NCI-H2107 treated with DMSO at 0.1 percent for 48 hours (cell line): ENCODE data around the gene NPSR1.
"Not testable (repeated sequence)": the region's sequence is repeated elsewhere in the genome, so short reads cannot be mapped to it uniquely, and the experiment has no call there.

Experiments
- DNase-seq: peaks from one replicate; lab custom pipeline; 2025; ENCODE audit not compliant: unreplicated experiment; lab: John Stamatoyannopoulos, UW

NPSR1 gene

DNA sequence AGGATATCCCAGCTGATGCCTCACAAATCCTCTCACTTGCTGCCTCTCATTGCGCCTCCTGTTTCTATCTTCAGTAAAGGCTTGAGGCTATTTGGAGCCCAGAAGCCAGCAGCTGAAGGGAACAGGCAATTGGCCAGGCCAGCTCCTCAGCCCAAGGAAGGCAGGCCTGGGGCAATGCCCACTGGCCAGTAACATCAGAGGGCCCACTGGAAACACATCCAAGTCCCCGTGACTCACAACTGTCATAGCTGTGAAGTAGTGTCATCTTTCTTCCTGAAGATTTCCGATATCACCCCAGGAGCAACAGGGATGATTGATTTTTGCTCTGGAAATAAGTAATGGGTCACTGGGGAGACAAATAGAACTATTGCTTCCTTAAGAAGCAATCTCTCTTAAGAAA lies 209.3 kb downstream of the NPSR1 start:
- DNase-seq: not testable (repeated sequence)

DNA sequence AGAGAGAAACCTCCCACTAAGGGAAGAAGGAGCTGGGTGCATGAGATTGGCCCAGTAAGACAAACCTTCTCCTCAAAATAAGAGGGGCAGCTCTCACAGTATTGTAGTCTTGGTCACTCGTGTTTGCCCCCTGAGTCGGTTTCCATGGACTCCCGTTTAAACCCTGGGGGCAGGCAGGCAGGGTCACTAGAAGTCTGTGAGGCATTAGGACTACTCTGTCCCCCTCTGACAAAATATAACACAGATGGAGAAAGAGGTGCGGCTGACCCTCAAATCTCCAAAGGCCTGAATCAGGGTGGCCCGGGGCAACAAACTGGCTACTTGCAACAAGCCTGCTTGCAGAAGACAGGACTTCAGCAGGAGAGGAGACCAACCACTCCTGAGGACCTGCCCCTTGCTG lies 210.6 kb downstream of the NPSR1 start:
- DNase-seq: not testable (repeated sequence)

DNA sequence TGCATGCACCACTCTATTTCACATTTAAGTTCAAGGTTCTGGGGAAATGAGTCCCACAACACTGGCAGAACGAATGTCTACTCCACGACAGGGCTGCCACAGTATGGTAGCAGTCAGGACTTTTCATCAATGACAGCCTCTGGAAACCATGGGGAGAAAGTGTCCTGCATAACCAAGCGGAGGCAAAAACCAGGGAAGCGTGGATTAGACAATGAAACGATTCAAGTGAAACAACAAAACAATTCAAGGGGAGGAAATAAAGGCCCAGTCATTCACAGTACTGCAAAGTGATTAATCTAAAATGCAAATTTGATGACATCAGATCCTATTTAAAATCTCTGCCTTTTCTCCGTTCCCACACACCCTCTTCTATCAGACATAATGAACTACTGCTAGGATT lies 211.0 kb downstream of the NPSR1 start:
- no peak for DNase-seq

DNA sequence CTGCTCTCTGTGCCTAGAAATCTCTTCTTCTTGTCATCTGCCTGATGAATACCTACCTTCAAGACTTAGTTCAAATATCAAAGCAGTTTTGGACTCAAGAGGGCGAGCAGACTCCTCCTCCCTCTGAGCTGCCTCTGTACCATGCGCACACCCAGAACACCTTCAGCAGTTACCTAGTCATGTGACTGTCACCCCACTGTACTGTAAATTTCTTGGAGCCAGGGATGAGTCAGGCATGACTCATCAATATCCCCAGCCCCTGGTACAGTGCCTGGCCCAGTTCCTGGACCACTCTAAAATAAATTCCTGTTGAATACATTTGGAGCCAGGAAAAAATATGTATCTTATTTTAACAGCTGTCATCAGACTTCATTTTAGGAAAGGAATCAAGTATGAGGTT lies 212.0 kb downstream of the NPSR1 start:
- DNase-seq: not testable (repeated sequence)

DNA sequence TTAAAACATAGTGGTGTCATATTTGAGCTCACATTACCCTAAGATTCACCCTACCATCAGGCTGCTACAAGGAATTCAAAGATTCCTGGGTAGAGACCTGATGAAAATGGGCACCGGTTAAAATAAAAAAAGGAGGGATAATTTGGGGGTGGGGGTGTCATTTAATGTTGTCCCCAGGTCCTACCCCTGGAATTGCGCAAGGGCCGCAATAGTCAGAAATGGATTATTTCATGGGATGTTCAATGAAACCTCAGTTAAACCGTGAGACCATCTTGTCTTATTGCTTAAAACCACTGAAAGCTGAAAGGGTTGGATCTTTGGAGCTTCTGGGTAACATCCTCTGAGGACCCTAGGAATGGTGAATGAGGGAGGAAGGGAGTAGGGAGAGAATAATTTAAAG lies 216.3 kb downstream of the NPSR1 start:
- DNase-seq: not testable (repeated sequence)

DNA sequence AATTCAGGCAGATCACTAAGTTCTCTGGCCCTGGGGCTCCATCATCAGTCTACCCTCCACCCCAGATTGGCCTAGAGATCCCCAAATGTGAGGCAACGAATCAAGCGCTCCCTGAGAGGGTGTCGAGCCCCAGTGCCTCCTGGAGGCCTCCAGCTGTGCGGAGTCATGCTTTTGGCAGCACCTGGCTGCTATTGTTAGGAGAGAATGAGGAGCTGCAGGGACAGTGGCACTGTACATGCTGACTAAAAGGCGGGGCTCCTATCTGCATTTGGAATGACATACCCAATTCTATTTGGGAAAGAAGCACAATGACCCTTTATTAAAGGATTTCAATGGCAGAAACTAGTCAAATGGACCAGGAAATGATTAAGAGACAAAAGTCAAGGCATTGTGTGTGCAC lies 217.5 kb downstream of the NPSR1 start:
- no peak for DNase-seq

DNA sequence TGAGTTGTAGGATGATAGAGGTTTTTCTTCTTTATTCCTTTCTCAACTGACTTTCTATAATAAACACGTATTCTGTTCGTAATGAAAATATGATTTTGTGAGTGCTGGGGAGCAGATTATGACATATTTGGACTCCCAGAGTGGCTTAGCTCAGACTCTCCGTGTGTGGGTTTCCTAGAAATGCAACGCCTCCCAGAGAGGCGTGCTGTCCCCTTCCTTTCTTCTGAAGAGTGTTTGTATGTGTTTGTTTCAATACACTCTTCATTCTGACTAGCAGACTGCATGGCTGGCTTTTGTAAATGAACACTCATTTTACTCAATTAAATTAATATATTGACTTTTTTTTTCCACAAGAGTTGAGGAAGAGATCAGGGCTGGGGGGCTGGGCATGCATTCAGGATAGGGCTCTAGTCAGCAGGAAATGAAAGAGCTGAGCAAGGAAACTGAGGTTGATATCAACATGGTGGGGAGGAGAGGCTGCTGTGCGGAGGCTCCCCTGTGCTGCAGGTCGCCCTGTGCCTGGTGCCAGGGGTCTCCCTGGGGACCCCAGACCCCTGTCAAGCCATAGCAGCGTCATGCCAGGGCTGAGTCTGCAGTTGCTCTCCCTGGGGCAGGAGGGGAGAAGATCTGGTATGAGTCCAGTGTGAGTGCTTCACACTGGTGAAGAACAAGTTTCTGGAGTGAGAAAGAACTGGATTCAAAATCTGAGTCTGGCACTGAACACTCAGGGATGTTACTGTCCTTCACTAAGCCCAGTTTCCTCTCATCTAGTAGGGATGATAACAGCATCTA lies 221.1 kb downstream of the NPSR1 start:
- DNase-seq: not testable (repeated sequence)

DNA sequence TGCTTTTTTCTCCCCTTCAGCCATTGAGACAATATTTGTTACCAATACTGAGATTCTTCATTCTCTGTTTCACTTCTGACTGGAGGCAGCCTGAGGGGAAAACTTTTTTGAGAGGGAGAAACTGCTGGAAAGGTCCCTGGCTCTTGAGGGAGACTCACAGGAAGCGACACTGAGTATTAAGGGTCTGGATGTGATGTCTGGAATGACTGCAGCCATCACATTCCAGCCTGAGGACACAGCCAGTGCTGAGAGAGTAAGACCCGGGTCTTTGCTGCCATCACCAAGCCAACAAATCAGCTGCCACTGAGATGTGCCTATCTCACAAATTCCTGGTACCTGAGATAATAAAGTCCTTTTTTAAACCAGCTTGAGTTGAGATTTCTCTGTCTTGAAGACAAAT lies 221.9 kb downstream of the NPSR1 start:
- DNase-seq: no peak

DNA sequence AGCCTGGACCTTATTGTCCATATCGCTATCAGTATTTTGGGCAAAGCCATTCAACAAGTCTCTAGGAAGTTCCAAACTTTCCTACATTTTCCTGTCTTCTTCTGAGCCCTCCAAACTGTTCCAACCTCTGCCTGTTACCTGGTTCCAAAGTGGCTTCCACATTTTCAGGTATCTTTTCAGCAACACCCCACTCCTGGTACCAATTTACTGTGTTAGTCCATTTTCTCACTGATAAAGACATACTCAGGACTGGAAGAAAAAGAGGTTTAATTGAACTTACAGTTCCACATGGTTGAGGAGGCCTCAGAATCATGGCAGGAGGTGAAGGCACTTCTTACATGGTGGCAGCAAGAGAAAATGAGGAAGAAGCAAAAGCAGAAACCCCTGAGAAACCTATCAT lies 225.8 kb downstream of the NPSR1 start:
- DNase-seq: not testable (repeated sequence)

DNA sequence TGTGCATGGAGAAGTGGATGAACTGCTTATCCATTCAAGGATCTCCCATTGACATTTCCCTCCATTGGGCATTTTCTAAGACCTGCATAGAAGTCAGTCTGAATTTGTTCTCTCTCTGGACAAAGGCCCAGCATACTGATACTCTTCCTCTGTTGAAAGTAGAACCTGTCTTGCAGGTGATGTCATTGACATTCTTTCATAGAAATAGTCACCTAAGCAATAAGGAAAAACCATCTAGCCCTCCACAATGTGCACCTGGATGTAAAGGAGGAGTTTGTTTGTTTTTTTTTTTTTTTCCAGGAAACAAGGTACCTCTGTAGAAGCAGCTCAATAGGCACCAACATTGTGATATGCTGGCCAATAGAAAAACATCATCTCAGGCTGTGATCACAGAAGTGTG lies 228.8 kb downstream of the NPSR1 start:
- no peak for DNase-seq

DNA sequence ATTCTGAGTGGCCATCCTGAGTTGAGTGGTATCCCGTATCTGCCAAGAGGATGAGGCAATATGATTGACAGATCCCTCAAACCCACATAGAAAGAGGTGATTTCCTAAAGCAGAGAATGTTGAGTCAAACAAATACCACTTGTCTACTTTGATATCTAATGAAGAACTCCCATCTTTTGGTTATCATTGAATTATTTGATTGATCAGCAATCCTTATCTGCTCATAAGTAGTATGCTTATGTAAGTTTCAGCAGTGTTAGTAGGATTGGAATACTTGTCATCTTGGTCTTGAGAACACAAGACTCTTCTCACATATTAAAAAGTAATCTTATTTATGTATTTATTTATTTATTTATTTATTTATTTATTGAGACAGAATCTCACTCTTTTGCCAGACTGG lies 231.9 kb downstream of the NPSR1 start:
- DNase-seq: no peak

DNA sequence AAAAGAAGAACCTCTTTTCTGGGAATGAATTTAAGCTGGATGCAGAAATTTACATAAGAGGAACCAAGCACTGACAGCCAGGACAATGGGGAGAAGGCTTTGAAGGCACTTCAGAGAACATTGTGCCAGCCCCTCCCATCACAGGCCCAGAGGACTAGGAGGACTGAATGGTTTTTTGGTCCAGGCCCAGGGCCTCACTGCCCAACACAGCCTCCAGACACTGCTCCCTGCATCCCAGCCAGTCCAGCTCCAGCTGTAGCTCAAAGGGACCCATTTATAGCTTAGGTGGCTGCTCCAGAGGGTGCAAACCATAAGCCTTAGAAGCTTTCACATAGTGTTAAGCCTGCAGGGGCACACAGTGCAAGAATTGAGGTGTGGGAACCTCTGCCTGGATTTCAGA lies 237.2 kb downstream of the NPSR1 start:
- DNase-seq: no peak
